HUDEP-2 (cell line): ENCODE data around the gene COLEC12.
"Not testable (repeated sequence)": the region's sequence is repeated elsewhere in the genome, so short reads cannot be mapped to it uniquely, and the experiment has no call there.

Source experiments
- DNase-seq, 76 experiments: peaks; one replicate each; lab custom pipeline; 2025; ENCODE audit not compliant: unreplicated experiment in 76 of 76; lab: John Stamatoyannopoulos, UW

Gene COLEC12

DNA sequence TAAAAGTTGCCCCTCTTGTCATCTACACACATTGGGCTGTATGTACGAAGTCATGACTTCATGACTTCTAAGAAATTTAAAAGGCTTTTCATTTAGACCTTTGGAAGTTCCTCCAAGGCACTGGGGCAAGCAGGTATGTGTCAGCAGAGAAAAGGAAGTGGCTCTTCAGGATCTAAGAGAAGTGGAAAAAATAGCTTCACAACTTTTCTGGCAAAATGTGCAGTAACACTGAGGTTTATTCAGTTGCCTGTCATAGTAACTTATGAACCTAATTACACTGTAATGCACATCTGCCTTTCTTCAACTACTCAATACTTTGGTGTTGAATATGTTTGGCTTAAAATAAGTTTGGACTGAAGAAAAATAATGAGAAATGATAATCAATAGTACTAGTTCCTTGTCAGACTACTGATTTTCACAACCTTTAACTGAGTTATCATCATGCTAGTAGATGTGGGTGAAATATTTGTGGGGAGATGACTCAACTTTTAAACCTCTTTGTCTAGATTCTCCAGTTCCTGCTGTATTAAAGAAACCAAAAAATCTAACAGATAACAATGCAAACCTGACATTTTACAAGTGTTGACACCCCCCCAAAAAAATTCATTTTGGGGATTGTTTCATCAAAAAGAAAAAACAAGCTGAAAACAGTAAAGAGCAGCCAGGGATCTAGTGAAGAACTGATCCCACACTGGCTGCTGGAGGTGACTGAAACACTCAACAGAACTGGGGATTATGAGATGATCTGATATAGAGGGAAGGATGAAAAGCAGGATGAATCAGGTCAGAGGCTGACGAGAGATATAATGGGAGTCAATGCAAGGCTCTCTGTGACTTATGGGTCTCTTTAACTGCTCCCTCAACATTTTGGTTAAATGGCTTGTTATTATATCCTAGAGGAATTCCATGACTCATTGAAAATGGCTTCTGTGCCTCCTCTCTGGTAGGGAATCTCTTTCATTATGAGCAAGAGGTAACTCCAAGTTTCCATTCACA, 84.6 kb downstream of the COLEC12 start:
- no peak for DNase-seq

DNA sequence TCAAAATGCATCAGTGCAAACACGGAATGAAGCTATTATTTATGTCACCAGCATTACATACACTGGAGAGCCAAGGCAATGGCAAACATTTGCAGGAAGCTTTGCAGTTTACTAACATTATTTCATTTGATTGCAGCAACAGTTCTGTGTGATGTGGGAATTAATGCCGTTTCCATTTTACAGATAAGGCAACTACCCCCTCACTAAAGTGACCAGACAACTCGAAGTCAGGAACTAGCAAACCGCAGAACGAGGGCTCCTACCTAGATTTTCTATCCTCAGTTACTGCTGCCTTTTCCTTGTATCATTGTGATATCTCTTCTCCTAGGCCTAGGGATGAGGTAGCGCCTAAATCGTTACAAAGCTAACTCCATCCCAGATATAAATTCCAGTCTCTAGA, 85.5 kb downstream of the COLEC12 start:
- no peak for DNase-seq

GRCh38 chr18:413233-413632, 87.3 kb downstream of the COLEC12 start:
- no peak for DNase-seq

GRCh38 chr18:410047-410455, 90.5 kb downstream of the COLEC12 start:
- DNase-seq, result no peak

GRCh38 chr18:408367-408766, 92.1 kb downstream of the COLEC12 start:
- DNase-seq, result no peak

GRCh38 chr18:407626-408224, 92.8 kb downstream of the COLEC12 start:
- DNase-seq, result no peak

- no peak for DNase-seq
Measured at GRCh38 chr18:407191-407590, 93.3 kb downstream of the COLEC12 start.

DNA sequence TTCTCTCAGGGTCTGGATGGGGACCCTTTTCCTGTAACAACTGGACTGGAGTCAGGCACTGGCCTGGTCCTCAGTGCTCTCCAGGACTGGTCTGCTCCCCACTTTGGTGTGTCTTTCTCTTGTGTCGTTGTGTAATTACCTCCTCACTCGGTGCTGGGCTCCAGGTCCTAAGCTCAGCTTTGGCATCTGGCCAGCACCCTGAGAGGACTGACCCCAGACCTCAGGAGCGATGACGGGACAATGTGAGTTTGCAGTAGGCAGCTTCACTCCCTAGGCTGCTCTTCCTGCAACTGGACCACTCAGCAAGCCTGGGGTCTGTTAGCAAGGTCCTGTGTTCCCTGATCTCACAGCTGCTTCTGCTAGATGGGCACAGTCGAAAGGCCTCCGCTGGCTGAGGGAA, 93.8 kb downstream of the COLEC12 start:
- no peak for DNase-seq

- not testable (repeated sequence) for DNase-seq
Measured at GRCh38 chr18:405006-405405, 95.5 kb downstream of the COLEC12 start.

- no peak for DNase-seq
Measured at GRCh38 chr18:404061-404636, 96.4 kb downstream of the COLEC12 start.

DNA sequence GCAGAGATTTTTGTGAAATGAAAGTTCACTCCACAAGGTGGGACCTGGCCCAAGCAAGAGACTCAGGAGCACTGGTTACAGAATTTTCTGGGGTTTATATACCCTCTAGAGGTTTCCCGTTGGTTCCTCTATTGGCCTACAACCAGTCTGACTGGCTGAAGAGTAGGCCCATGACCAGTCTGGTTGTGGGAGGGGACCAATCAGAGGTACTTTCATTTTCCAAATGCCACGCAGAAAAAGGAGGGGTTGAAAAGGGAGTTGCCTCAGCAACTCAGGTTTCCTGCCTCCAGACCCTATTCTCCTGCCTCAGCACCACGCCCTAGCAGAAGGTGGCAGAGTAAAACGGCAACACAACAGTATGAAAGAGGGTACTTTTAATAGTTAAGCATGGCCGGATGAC, 98.4 kb downstream of the COLEC12 start:
- DNase-seq, result no peak

GRCh38 chr18:400456-400855, 100.0 kb downstream of the COLEC12 start:
- DNase-seq, result no peak

- DNase-seq, result no peak
Measured at GRCh38 chr18:399631-400135, 100.8 kb downstream of the COLEC12 start.

GRCh38 chr18:398935-399630, 101.4 kb downstream of the COLEC12 start:
- DNase-seq, result no peak

DNA sequence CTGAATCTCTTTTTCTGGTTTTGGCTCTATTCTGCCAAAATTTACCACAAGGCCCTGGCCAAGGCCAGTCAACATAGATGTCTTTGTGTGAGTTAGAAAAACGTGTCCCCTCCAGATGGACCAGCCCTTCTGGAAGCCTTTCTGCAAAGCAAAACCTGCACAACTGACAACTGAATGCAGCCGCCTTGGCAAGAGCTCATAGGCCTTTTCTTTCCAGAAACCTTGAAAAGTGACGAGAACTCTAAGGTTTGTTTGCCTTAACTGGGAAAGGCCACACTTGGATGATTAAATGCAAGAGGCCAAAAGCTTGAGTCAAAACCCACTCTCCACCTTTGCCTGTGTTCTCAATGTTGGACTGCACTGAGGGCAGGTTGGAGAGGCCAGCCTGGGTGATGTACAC, 103.9 kb downstream of the COLEC12 start:
- no peak for DNase-seq

GRCh38 chr18:396251-396555, 104.3 kb downstream of the COLEC12 start:
- DNase-seq, result no peak

DNA sequence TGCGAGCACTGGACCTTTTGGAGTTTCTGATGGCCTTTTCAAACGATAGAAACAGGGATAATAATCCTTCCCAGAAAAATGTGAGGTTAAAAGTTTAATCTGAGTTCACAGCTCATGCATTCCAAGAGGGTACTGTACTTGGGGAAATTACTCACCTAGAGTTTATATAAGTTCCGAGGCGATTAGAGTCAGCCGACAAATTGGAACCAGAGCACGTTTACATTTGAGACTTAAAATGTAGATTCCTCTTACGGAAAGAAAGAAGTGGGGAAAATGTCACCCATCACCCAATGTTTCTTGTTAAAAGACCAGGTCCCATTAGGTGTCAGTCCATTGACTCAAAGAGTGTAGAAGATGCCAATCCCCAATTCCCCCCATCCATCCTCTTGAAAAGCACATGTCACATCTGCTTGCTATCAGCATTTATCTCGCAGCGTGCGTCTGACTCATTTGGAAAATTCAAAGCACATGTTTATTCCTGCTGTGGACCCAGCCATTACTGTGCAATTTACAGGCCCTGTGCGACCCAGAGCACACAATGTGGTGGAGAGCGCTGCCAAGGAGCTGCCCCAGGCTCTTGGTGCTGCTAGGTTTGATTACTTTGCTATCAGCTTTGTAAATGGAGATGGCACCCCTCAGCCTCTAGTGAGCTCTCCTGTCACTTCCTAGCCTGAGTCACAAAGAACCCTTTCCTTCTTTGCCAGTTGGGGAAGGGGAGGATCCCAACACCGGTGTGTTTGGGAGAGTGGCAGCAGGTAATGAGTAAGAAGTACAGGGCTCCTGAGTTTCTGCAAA, 104.8 kb downstream of the COLEC12 start:
- DNase-seq, result no peak

DNA sequence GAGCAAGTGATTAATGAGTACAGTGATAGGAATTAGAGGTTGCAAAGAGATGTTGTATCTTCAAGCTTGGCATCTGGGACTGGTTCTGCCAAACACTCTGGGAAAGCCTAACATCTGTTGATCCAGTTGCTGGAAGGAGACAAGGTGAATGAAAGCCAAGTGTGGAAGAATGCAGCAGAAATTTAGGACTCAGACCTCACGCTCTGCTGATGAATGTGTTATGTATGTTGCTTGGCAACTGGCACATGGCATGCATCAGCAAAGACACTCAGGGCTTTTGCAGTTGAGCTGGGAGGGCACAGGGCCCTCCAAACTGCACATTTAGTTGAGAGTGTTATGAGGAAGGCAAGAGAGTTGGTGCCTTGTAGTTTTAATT, 105.5 kb downstream of the COLEC12 start:
- no peak for DNase-seq

DNA sequence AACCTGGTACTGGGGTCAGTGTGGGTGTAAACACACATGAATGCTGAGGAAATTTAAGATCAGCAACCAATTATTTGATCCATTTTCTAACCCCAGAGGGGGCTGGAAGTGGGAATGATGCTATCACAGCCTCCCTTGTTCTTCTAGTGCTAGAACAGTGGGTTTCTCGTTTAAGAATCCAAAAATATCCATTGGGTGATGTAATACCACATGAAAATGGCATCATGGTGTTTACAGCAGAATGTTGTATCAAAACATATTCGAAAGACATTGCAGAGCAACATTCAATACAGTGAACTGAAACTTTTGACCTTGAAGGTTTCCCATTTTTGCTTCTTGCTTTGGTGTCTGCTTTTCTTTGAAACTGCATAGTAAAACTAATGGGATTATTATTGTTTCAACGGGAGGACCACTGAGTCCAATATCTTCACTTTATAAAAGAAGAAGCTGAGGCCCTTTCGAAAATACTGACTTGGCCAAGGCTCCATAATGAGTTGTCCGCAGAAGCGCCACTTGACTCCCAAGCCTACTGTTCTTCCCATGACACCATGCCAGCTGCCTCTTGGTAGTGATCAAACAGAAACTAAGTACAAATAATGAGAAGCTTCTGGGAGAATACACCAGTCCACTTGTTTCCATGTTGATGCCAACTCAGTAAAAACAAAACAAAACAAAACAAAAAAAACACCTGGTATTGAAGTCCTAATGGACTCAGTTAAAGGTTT, 106.1 kb downstream of the COLEC12 start:
- no peak for DNase-seq

DNA sequence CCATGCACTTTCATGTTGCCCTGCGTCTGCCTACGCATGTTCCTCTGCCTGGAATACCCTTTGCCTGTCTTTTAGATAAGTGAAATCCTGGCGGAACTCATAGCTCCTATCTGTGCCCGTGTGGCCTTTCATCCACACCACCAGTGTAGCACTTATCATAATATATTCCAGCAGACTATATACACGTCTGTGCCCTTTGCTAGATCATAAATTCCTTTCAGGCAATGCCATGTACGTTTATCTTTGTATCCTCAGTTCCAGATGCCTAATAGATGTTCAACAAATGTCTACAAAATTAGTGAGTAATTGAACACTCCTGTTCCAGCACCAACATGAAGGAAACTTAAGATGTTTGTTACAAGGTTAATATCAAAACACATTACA, 106.9 kb downstream of the COLEC12 start:
- no peak for DNase-seq
